Endothelial cell of umbilical vein (primary cell): Measurements from ENCODE around the gene STARD5. TPM values are rescaled to one million over a fixed set of nuclear protein-coding genes. Genes with fewer than 3 reads are reported as not detected.

Source experiments
- BruUV-seq: library from RNA; stranded (reverse); fragments of 400-500 nt; replicated peaks from 2 replicates; lab custom pipeline; 2021; lab: Mats Ljungman, UMichigan
- CTCF ChIA-PET: fragments of 300-600, 350-600 bp; sonication (Branson Sonifier 250); formaldehyde crosslinking; loops from one replicate; lab custom pipeline; 2021; ENCODE audit warnings: antibody characterized with exemption, inconsistent platforms; lab: Charles Lee
- POLR2A ChIA-PET: fragments of 300-600, 350-600 bp; sonication (Branson Sonifier 250); formaldehyde crosslinking; loops from one replicate; lab custom pipeline; 2021; ENCODE audit warnings: antibody characterized with exemption, inconsistent platforms; lab: Charles Lee
- DNase-seq: peaks from one replicate; pipeline ENCODE4 v3.0.0-alpha.2; 2011; ENCODE audit warnings: low read depth, low spot score
- FAIRE-seq: peaks from 2 replicates; lab custom pipeline; 2011; peaks lifted over from hg19 to GRCh38; lab: Jason Lieb, UNC
- H2AFZ ChIP-seq: 2 replicates; pipeline ENCODE4 v1.6.0; 2012; ENCODE audit warnings: low read depth, low read length, control low read depth, inconsistent platforms
- H3K27ac ChIP-seq: 2 replicates; pipeline ENCODE4 v1.5.1; 2011; ENCODE audit warnings: low read depth, mild to moderate bottlenecking, control low read depth, low read length, moderate library complexity; ENCODE audit not compliant: insufficient read depth
- H3K27me3 ChIP-seq, 2 experiments: 2 replicates each; pipeline versions ENCODE4 v1.6.0 to v1.6.1; 2011; ENCODE audit warnings: low read length in 2 of 2, mixed read lengths in 1 of 2; ENCODE audit not compliant: control insufficient read depth in 2 of 2, insufficient read depth in 2 of 2
- H3K36me3 ChIP-seq, 2 experiments: 2 replicates in 1 of 2; 3 replicates in 1 of 2; pipeline ENCODE4 v1.5.1; 2011; ENCODE audit warnings: low read length in 2 of 2, mild to moderate bottlenecking in 1 of 2, moderate library complexity in 1 of 2; ENCODE audit not compliant: control insufficient read depth in 2 of 2, insufficient read depth in 2 of 2; ENCODE audit errors: extremely low read depth in 1 of 2
- H3K4me1 ChIP-seq: 3 replicates; pipeline ENCODE4 v1.5.1; 2011; ENCODE audit warnings: mild to moderate bottlenecking, low read length; ENCODE audit not compliant: control insufficient read depth, insufficient read depth; ENCODE audit errors: extremely low read depth
- H3K4me2 ChIP-seq: 2 replicates; pipeline ENCODE4 v1.6.1; 2011; ENCODE audit warnings: low read length, control low read depth, mixed read lengths; ENCODE audit not compliant: insufficient read depth
- H3K4me3 ChIP-seq, 3 experiments: fragments of 200-600 bp in 1 of 3; sonication (generic), shearing (Covaris generic) in 1 of 3; replicated peaks in 1 of 3; 2 replicates each; pipeline ENCODE4 v1.5.1; 2011 to 2016; ENCODE audit warnings: control low read depth in 3 of 3, low read length in 3 of 3, mild to moderate bottlenecking in 2 of 3, inconsistent platforms in 1 of 3, low read depth in 1 of 3, moderate library complexity in 1 of 3; ENCODE audit not compliant: insufficient read depth in 1 of 3
- H3K79me2 ChIP-seq: 2 replicates; pipeline ENCODE4 v1.6.0; 2012; ENCODE audit warnings: low read length, inconsistent platforms; ENCODE audit not compliant: control insufficient read depth, insufficient read depth
- H3K9ac ChIP-seq: replicated peaks from 2 replicates; pipeline ENCODE3; 2011; ENCODE audit warnings: low read length, control low read depth; ENCODE audit not compliant: insufficient read depth; ENCODE audit errors: extremely low read depth
- H3K9me1 ChIP-seq: replicated peaks from 3 replicates; pipeline ENCODE4 v1.6.0; 2011; ENCODE audit warnings: mild to moderate bottlenecking, low read length; ENCODE audit not compliant: control insufficient read depth, insufficient read depth; ENCODE audit errors: extremely low read depth
- H3K9me3 ChIP-seq: replicated peaks from 2 replicates; pipeline ENCODE4 v1.5.1; 2012; ENCODE audit warnings: low read length, inconsistent platforms; ENCODE audit not compliant: control insufficient read depth, insufficient read depth
- H4K20me1 ChIP-seq: replicated peaks from 2 replicates; pipeline ENCODE3; 2011; ENCODE audit warnings: mild to moderate bottlenecking, low read length; ENCODE audit not compliant: control insufficient read depth, insufficient read depth; ENCODE audit errors: extremely low read depth
- CTCF ChIP-seq, 2 donors: IDR thresholded peaks; 1 replicate in 1 of 2; 2 replicates in 1 of 2; pipeline ENCODE4 v1.5.1; 2011; ENCODE audit warnings: low read length in 2 of 2, mild to moderate bottlenecking in 2 of 2, moderate library complexity in 2 of 2, control low read depth in 1 of 2, inconsistent platforms in 1 of 2, low read depth in 1 of 2; ENCODE audit not compliant: insufficient read depth in 1 of 2; ENCODE audit errors: extremely low read depth in 1 of 2
- EZH2 ChIP-seq: IDR thresholded peaks from 2 replicates; pipeline ENCODE4 v1.6.1; 2012; ENCODE audit warnings: borderline replicate concordance, low read depth, mild to moderate bottlenecking, moderate library complexity, low read length, inconsistent platforms; ENCODE audit not compliant: severe bottlenecking
- FOS ChIP-seq: IDR thresholded peaks from 2 replicates; pipeline ENCODE4 v1.6.1; 2011; ENCODE audit warnings: mild to moderate bottlenecking, low read length, moderate library complexity, borderline replicate concordance; ENCODE audit not compliant: insufficient read depth
- GATA2 ChIP-seq: IDR thresholded peaks from 2 replicates; pipeline ENCODE4 v1.7.0; 2011; ENCODE audit warnings: low read depth, mild to moderate bottlenecking, moderate library complexity, mixed read lengths, low read length; ENCODE audit not compliant: insufficient read length, insufficient read depth
- JUN ChIP-seq: IDR thresholded peaks from 2 replicates; pipeline ENCODE4 v1.6.1; 2011; ENCODE audit warnings: borderline replicate concordance, low read depth; ENCODE audit not compliant: insufficient read length, insufficient read depth
- MAX ChIP-seq: IDR thresholded peaks from 2 replicates; pipeline ENCODE4 v1.6.1; 2011; ENCODE audit not compliant: insufficient read depth, insufficient read length
- MYC ChIP-seq: IDR thresholded peaks from one replicate; pipeline ENCODE4 v1.6.1; 2011; ENCODE audit warnings: mild to moderate bottlenecking, low read depth, low read length
- POLR2A ChIP-seq: IDR thresholded peaks from 2 replicates; pipeline ENCODE4 v1.6.1; 2012; ENCODE audit warnings: low read depth, mild to moderate bottlenecking, control low read depth, low read length
- POLR2AphosphoS5 ChIP-seq: IDR thresholded peaks from 2 replicates; pipeline ENCODE4 v1.6.1; 2012; ENCODE audit warnings: low read depth, mild to moderate bottlenecking, control low read depth, low read length, moderate library complexity; ENCODE audit not compliant: insufficient read depth
- dilution Hi-C: fragments of 300-500 bp; cut with MboI; formaldehyde crosslinking; loops from one replicate; pipeline ENCODE4 v1.15.0; 2019; ENCODE audit warnings: low sequenced_read_pairs; ENCODE audit not compliant: extremely low pct_ligation_motif_present
- intact Hi-C: fragments of 100-400 bp; cut with micrococcal nuclease; formaldehyde crosslinking; loops from one replicate; pipeline ENCODE4 v1.10.0; 2022
- polyA plus RNA-seq, 4 experiments: library from polyadenylated mRNA; depleted of rRNA in 3 of 4; stranded (reverse) in 3 of 4; unstranded in 1 of 4; fragments of >200 nt; gene quantifications; 2 replicates each; pipeline versions ENCODE4 v1.2.1 to v1.2.3, GENCODE V29; 2011 to 2012; ENCODE audit warnings: missing spikeins in 1 of 4
- total RNA-seq: library from RNA; stranded (reverse); gene quantifications from 2 replicates; pipeline ENCODE4 v1.2.3, GENCODE V29; 2021

STARD5 gene
- total and polyA plus RNA-seq, 2 donors (not counting 3 experiments of a cell fraction or from before 2014, with no cell fraction given): 2.2 to 3.0 TPM

GRCh38 chr15:81280696-81281455 lies 43.1 kb downstream of the STARD5 start:
- Histone ChIP-seq H2AFZ (no peak overlapping the region), H3K4me3 (no peak overlapping the region), H3K79me2 (no peaks in the 10 kb centered on the region), H3K27ac (no peak overlapping the region), H3K9me1 (no peaks in the 10 kb centered on the region), H3K36me3 (no peaks in the 10 kb centered on the region), H3K9ac (no peak overlapping the region), H3K4me1 (no peaks in the 10 kb centered on the region), H3K9me3 (no peaks in the 10 kb centered on the region), H3K27me3 (peaks cover 1 to 6% of the 10 kb centered on the region in 2 experiments), H3K4me2 (no peak overlapping the region), H4K20me1 (no peaks in the 10 kb centered on the region)
- no TSS peak for BruUV-seq
- dilution Hi-C loops (no loop called here), intact Hi-C loops (no loop called here)
- TF ChIP-seq MAX: no peak
- TF ChIP-seq POLR2AphosphoS5: no peak
- TF ChIP-seq EZH2: no peak
- no peak for TF ChIP-seq MYC
- TF ChIP-seq CTCF (IDR thresholded peaks at IDR 0.05; ENCODE audit: extremely low read depth in 1 of 2, insufficient read depth in 1 of 2, low read depth in 1 of 2, low read length in 2 of 2): no peak
- TF ChIP-seq FOS: no peak
- TF ChIP-seq POLR2A: no peak
- no peak for TF ChIP-seq JUN
- TF ChIP-seq GATA2: no peak
- ChIA-PET CTCF (interaction anchor here (1.4 to 2.4 kb wide), 4 partner anchors 14 to 130 kb away, joined by 4 to 25 read pairs (median 10); no protein-coding TSS in a partner anchor), POLR2A (no interaction called here)
- DNase-seq (no peak), FAIRE-seq (no peak)
